MM.1S (cell line): ENCODE results near the gene GJA4.

Experiments
- DNase-seq: peaks from one replicate; pipeline ENCODE4 v3.0.0-alpha.2; 2015
- H2AFZ ChIP-seq: fragments of 300-600 bp; sonication (generic); 2 replicates; pipeline ENCODE4 v1.6.0; 2016; ENCODE audit warnings: antibody characterized with exemption, low read length
- H3F3A ChIP-seq: fragments of 300-600 bp; sonication (generic); 2 replicates; pipeline ENCODE4 v1.6.1; 2016; ENCODE audit warnings: mild to moderate bottlenecking, antibody characterized with exemption, low read length, moderate library complexity, mixed read lengths; ENCODE audit not compliant: insufficient read depth
- H3K27ac ChIP-seq: fragments of 300-600 bp; sonication (generic); 2 replicates; pipeline ENCODE4 v1.5.1; 2016; ENCODE audit warnings: mild to moderate bottlenecking, low read length
- H3K27me3 ChIP-seq: fragments of 300-600 bp; sonication (generic); replicated peaks from 2 replicates; pipeline ENCODE4 v1.6.0; 2016; ENCODE audit warnings: low read length; ENCODE audit not compliant: insufficient read depth
- H3K36me3 ChIP-seq: fragments of 300-600 bp; sonication (generic); replicated peaks from 2 replicates; pipeline ENCODE4 v1.6.1; 2016; ENCODE audit warnings: mild to moderate bottlenecking, low read length, mixed read lengths; ENCODE audit not compliant: insufficient read depth
- H3K4me1 ChIP-seq: fragments of 300-600 bp; sonication (generic); 2 replicates; pipeline ENCODE4 v1.6.1; 2016; ENCODE audit warnings: low read length, mixed read lengths
- H3K4me2 ChIP-seq: fragments of 300-600 bp; sonication (generic); 2 replicates; pipeline ENCODE4 v1.6.0; 2016; ENCODE audit warnings: low read depth, low read length
- H3K4me3 ChIP-seq: fragments of 300-600 bp; sonication (generic); 2 replicates; pipeline ENCODE4 v1.5.1; 2016; ENCODE audit warnings: low read length, mixed read lengths
- H3K79me2 ChIP-seq: fragments of 300-600 bp; sonication (generic); 2 replicates; pipeline ENCODE4 v1.6.1; 2016; ENCODE audit warnings: mixed run types, low read length, mixed read lengths
- H3K9ac ChIP-seq: fragments of 300-600 bp; sonication (generic); 2 replicates; pipeline ENCODE4 v1.6.1; 2016; ENCODE audit warnings: low read length, mixed read lengths
- H3K9me2 ChIP-seq: fragments of 300-600 bp; sonication (generic); replicated peaks from 2 replicates; pipeline ENCODE4 v1.6.1; 2016; ENCODE audit warnings: mild to moderate bottlenecking, low read length, mixed read lengths; ENCODE audit not compliant: insufficient read depth
- H3K9me3 ChIP-seq: fragments of 300-600 bp; sonication (generic); replicated peaks from 2 replicates; pipeline ENCODE4 v1.6.1; 2016; ENCODE audit warnings: mild to moderate bottlenecking, low read length, mixed read lengths; ENCODE audit not compliant: insufficient read depth
- H4K20me1 ChIP-seq: fragments of 300-600 bp; sonication (generic); 2 replicates; pipeline ENCODE4 v1.6.1; 2016; ENCODE audit warnings: mild to moderate bottlenecking, low read length, moderate library complexity, mixed read lengths; ENCODE audit not compliant: insufficient read depth
- CTCF ChIP-seq: fragments of 300-600 bp; sonication (generic); IDR thresholded peaks from 2 replicates; pipeline ENCODE4 v1.5.1; 2016; ENCODE audit warnings: antibody characterized with exemption, low read length, mixed read lengths
- EZH2 ChIP-seq: fragments of 300-600 bp; sonication (generic); optimal IDR thresholded peaks from 2 replicates; pipeline ENCODE3; 2017; ENCODE audit warnings: low read depth, mild to moderate bottlenecking, antibody characterized with exemption, low read length, mixed read lengths
- EZH2phosphoT487 ChIP-seq: fragments of 300-600 bp; sonication (generic); IDR thresholded peaks from 2 replicates; pipeline ENCODE4 v1.6.1; 2018; ENCODE audit warnings: antibody characterized with exemption, low read length

GJA4 gene

GRCh38 chr1:34792868-34793727, at the start of gene GJA4:
Gene GJA4 (plus strand): TSS chr1:34792999. CDS start chr1:34794214, 1,215 bp downstream.
- no peaks in the 10 kb centered on the region for H4K20me1 ChIP-seq
- no peak for DNase-seq
- H3K27me3 ChIP-seq: peaks cover 75% of the 10 kb centered on the region
- H3K4me3 ChIP-seq: no peak within 1 kb of the TSS
- no peaks in the 10 kb centered on the region for H3K36me3 ChIP-seq
- H3K9ac ChIP-seq: no peak within 1 kb of the TSS
- no peak within 1 kb of the TSS for H2AFZ ChIP-seq
- no peaks in the 10 kb centered on the region for H3K9me2 ChIP-seq
- no peak within 1 kb of the TSS for H3K4me2 ChIP-seq
- H3K4me1 ChIP-seq: peaks cover 5% of the 10 kb centered on the region
- H3K9me3 ChIP-seq: no peaks in the 10 kb centered on the region
- 0 out of 2 replicates have a peak, but pooled peaks cover 4% of the 10 kb centered on the region for H3F3A ChIP-seq
- no peak within 1 kb of the TSS for H3K27ac ChIP-seq
- TF ChIP-seq EZH2phosphoT487 (no peak), EZH2 (no peak)
- H3K79me2 ChIP-seq: no peaks in the 10 kb centered on the region

- no peak overlapping the region for H3K4me3 ChIP-seq
- no peaks in the 10 kb centered on the region for H4K20me1 ChIP-seq
- TF ChIP-seq EZH2phosphoT487: no peak
- TF ChIP-seq EZH2: no peak
- TF ChIP-seq CTCF: no peak
- H3K36me3 ChIP-seq: no peaks in the 10 kb centered on the region
- H3K4me2 ChIP-seq: no peak overlapping the region
- H3K79me2 ChIP-seq: no peaks in the 10 kb centered on the region
- H3K4me1 ChIP-seq: no peaks in the 10 kb centered on the region
- no peak overlapping the region for H3K27ac ChIP-seq
- DNase-seq: no peak
- no peak overlapping the region for H3K9ac ChIP-seq
- no peak overlapping the region for H2AFZ ChIP-seq
- no peaks in the 10 kb centered on the region for H3K9me2 ChIP-seq
- no peaks in the 10 kb centered on the region for H3K9me3 ChIP-seq
- H3F3A ChIP-seq: no peaks in the 10 kb centered on the region
- H3K27me3 ChIP-seq: peaks cover 58% of the 10 kb centered on the region
Measured at GRCh38 chr1:34743775-34744174, 49.0 kb upstream of the GJA4 start.

GRCh38 chr1:34744851-34745250, 47.9 kb upstream of the GJA4 start:
- Histone ChIP-seq H3K4me1 (no peaks in the 10 kb centered on the region), H3F3A (no peaks in the 10 kb centered on the region), H3K4me2 (no peak overlapping the region), H3K79me2 (no peaks in the 10 kb centered on the region), H3K27ac (no peak overlapping the region), H3K36me3 (no peaks in the 10 kb centered on the region), H3K4me3 (no peak overlapping the region), H3K27me3 (peaks cover 60% of the 10 kb centered on the region), H3K9me2 (no peaks in the 10 kb centered on the region), H3K9ac (no peak overlapping the region), H2AFZ (no peak overlapping the region), H3K9me3 (no peaks in the 10 kb centered on the region), H4K20me1 (no peaks in the 10 kb centered on the region)
- no peak for DNase-seq
- no peak for TF ChIP-seq EZH2
- no peak for TF ChIP-seq CTCF
- TF ChIP-seq EZH2phosphoT487: no peak

GRCh38 chr1:34745666-34746065, 47.1 kb upstream of the GJA4 start:
- Histone ChIP-seq H3K79me2 (no peaks in the 10 kb centered on the region), H3K9me3 (no peaks in the 10 kb centered on the region), H3K4me1 (no peaks in the 10 kb centered on the region), H3K36me3 (no peaks in the 10 kb centered on the region), H3F3A (no peaks in the 10 kb centered on the region), H3K4me3 (no peak overlapping the region), H3K27ac (no peak overlapping the region), H3K4me2 (no peak overlapping the region), H3K9me2 (no peaks in the 10 kb centered on the region), H3K27me3 (peaks cover 53% of the 10 kb centered on the region), H2AFZ (no peak overlapping the region), H4K20me1 (no peaks in the 10 kb centered on the region), H3K9ac (no peak overlapping the region)
- TF ChIP-seq EZH2: no peak
- TF ChIP-seq CTCF: no peak
- no peak for TF ChIP-seq EZH2phosphoT487
- DNase-seq: no peak
